BJ (cell line): ENCODE measurements around the gene KRI1. TPM values are rescaled to one million over a fixed set of nuclear protein-coding genes. Genes with fewer than 3 reads are reported as not detected.
"Not testable (repeated sequence)": the region's sequence is repeated elsewhere in the genome, so short reads cannot be mapped to it uniquely, and the experiment has no call there.

Experiments
- CTCF ChIA-PET: fragments of 350-600 bp; formaldehyde crosslinking; extraction: SDS; loops from one replicate; lab custom pipeline; 2021; ENCODE audit warnings: antibody characterized with exemption, inconsistent platforms; lab: Yijun Ruan, JAX
- POLR2A ChIA-PET: fragments of 300-600 bp; sonication (Branson Sonifier 250); formaldehyde crosslinking; extraction: SDS; loops from one replicate; lab custom pipeline; 2021; ENCODE audit warnings: antibody characterized with exemption; lab: Charles Lee
- DNase-seq: peaks from one replicate; pipeline ENCODE4 v3.0.0-alpha.2; 2011; ENCODE audit warnings: low read depth
- H3K27me3 ChIP-seq: 2 replicates; pipeline ENCODE4 v1.6.0; 2011; ENCODE audit warnings: low read length; ENCODE audit not compliant: control insufficient read depth, insufficient read depth
- H3K36me3 ChIP-seq: 2 replicates; pipeline ENCODE4 v1.5.1; 2011; ENCODE audit warnings: low read length; ENCODE audit not compliant: control insufficient read depth, insufficient read depth
- H3K4me3 ChIP-seq: 2 replicates; pipeline ENCODE4 v1.5.1; 2011; ENCODE audit warnings: low read depth, mild to moderate bottlenecking, control low read depth, low read length
- CTCF ChIP-seq: IDR thresholded peaks from 2 replicates; pipeline ENCODE4 v1.5.1; 2011; ENCODE audit warnings: low read depth, mild to moderate bottlenecking, control low read depth, inconsistent platforms, low read length, moderate library complexity; ENCODE audit not compliant: insufficient read depth
- polyA plus RNA-seq: library from polyadenylated mRNA; depleted of rRNA; stranded (reverse); fragments of >200 nt; gene quantifications from 2 replicates; pipeline ENCODE4 v1.2.3, GENCODE V29; 2011

Gene KRI1
- polyA plus RNA-seq, 1 experiment: 10.0 TPM

- ChIA-PET POLR2A (no interaction called here), CTCF (interaction anchor here (2.6 to 3.4 kb wide), 3 partner anchors 9 to 23 kb away, joined by 11 to 21 read pairs (median 15); partner anchors contain the start of gene KRI1)
- Histone ChIP-seq H3K27me3 (no peaks in the 10 kb centered on the region), H3K4me3 (peak within 1 kb of the TSS; percentile 89), H3K36me3 (peaks cover 4% of the 10 kb centered on the region)
- no peak for TF ChIP-seq CTCF
- no peak for DNase-seq
Measured at GRCh38 chr19:10543420-10544241, 22.2 kb downstream of the KRI1 start, which contains the start of gene ATG4D. Gene ATG4D (plus strand): TSS chr19:10543904. CDS start chr19:10544091, 187 bp downstream.

GRCh38 chr19:10543059-10543419 is 22.8 kb downstream of the KRI1 start:
- ChIA-PET CTCF (interaction anchor here (1.8 to 3.4 kb wide), 6 partner anchors 9 to 59 kb away, joined by 7 to 21 read pairs (median 10); partner anchors contain the start of gene KRI1), POLR2A (no interaction called here)
- no peak overlapping the region; the same call in 1 of the 2 replicates for H3K4me3 ChIP-seq

GRCh38 chr19:10539016-10539415 is 26.8 kb downstream of the KRI1 start:
- H3K4me3 ChIP-seq, H3K36me3 ChIP-seq, DNase-seq, POLR2A ChIA-PET, CTCF ChIA-PET, H3K27me3 ChIP-seq: not testable (repeated sequence)

More at GRCh38 chr19:10543059-10543419, 22.8 kb downstream of the KRI1 start:
- peaks cover under 1% of the 10 kb centered on the region for H3K27me3 ChIP-seq
- H3K36me3 ChIP-seq: peaks cover 3% of the 10 kb centered on the region
- TF ChIP-seq CTCF: no peak
- DNase-seq: no peak

GRCh38 chr19:10538204-10538983 is 27.4 kb downstream of the KRI1 start:
- ChIA-PET POLR2A (no interaction called here), CTCF (no interaction called here)
- no peak for TF ChIP-seq CTCF
- Histone ChIP-seq H3K4me3 (no peak overlapping the region), H3K27me3 (peaks cover 2% of the 10 kb centered on the region), H3K36me3 (no peaks in the 10 kb centered on the region)
- DNase-seq: no peak

GRCh38 chr19:10537668-10538067 is 28.1 kb downstream of the KRI1 start:
- POLR2A ChIA-PET: interaction anchor here (0.6 kb wide), 1 partner anchor 351 kb away, joined by 7 read pairs; no protein-coding TSS in a partner anchor
- no peak overlapping the region for H3K4me3 ChIP-seq
- DNase-seq: no peak
- H3K27me3 ChIP-seq: peaks cover 2% of the 10 kb centered on the region
- H3K36me3 ChIP-seq: no peaks in the 10 kb centered on the region
- CTCF ChIA-PET: interaction anchor here (1.4 kb wide), 1 partner anchor 28 kb away, joined by 3 read pairs; no protein-coding TSS in a partner anchor
- no peak for TF ChIP-seq CTCF
